Measurements from ENCODE around the gene SLC26A6.

SLC26A6 gene

DNA sequence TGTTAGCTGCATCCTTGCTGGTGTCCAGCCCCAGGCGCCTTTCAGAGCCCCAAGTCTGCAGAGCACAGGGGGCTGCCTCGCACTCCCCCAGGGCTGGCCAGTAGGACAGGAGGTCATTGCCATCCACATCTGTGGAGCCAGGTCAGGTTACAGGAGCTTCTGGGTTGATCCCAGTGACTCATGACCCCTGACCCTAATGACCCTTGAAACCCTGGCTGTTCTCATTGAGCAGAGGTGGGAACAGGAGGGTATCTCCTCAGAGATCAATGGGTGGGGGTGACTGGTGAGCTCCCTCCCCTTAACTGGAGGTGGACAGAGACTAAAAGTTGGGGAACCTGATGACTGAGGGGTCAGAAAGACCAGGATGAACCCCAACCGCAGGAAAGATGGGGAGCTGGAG is 6.1 kb upstream of the SLC26A6 start:
- CTCF ChIA-PET, result no interaction called here
- POLR2A ChIA-PET, result interaction anchor here (0.8 kb wide), 1 partner anchor 12 kb away, joined by 3 read pairs; no protein-coding TSS in a partner anchor
- DNase-seq (ENCODE audit: extremely low spot score), result no peak
- no peak for TF ChIP-seq LEF1 (IDR thresholded peaks at IDR 0.05; ENCODE audit: borderline replicate concordance)
- TF ChIP-seq ELF4 (IDR thresholded peaks at IDR 0.05), result no peak
- no peak for TF ChIP-seq BHLHE40 (IDR thresholded peaks at IDR 0.05; ENCODE audit: borderline replicate concordance)
- TF ChIP-seq L3MBTL2 (conservative IDR thresholded peaks at IDR 0.05), result no peak
- TF ChIP-seq SP1 (IDR thresholded peaks at IDR 0.05), result no peak
- no peak for TF ChIP-seq FOXM1 (IDR thresholded peaks at IDR 0.05; ENCODE audit: borderline replicate concordance)
- TF ChIP-seq SUZ12 (IDR thresholded peaks at IDR 0.05), result no peak

GRCh38 chr3:48639944-48640606 is 4.8 kb upstream of the SLC26A6 start:
- TF ChIP-seq L3MBTL2 (conservative IDR thresholded peaks at IDR 0.05) (no peak), FOXM1 (IDR thresholded peaks at IDR 0.05; ENCODE audit: borderline replicate concordance) (no peak), FOXK2 (IDR thresholded peaks at IDR 0.05) (no peak), BHLHE40 (IDR thresholded peaks at IDR 0.05; ENCODE audit: borderline replicate concordance) (no peak), FOXA1 (IDR thresholded peaks at IDR 0.05) (no peak), ARNT (IDR thresholded peaks at IDR 0.05) (no peak), SUZ12 (IDR thresholded peaks at IDR 0.05) (no peak), TARDBP (IDR thresholded peaks at IDR 0.05) (no peak), NFRKB (IDR thresholded peaks at IDR 0.05) (no peak)
- POLR2A ChIA-PET, result interaction anchor here (1.4 kb wide), 1 partner anchor 9 kb away, joined by 6 read pairs; no protein-coding TSS in a partner anchor
- CTCF ChIA-PET, result no interaction called here
- DNase-seq (ENCODE audit: extremely low spot score), result no peak

DNA sequence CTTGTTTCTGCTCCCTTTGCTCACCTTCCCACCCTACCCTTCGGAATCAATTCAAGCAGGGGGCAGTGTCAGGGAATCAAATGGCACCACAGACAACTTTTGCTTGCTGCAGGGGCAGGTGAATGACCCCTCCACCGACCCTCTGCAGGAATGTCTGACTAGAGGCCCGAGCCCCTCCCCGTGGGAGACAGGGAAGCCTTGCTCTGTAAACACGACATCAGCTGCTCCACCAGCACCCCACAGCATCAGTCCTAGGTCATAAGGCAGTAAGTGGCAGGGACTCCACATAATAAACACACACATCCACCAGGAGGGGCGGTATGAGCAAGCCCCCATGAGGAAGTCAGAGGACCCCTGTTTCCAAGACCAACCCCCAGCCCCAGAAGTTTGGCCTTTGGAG is 2.0 kb upstream of the SLC26A6 start:
- POLR2A ChIA-PET, result no interaction called here
- CTCF ChIA-PET, result no interaction called here
- DNase-seq (ENCODE audit: extremely low spot score), result no peak
- no peak for TF ChIP-seq SP1 (IDR thresholded peaks at IDR 0.05)
- TF ChIP-seq L3MBTL2 (conservative IDR thresholded peaks at IDR 0.05), result no peak
- TF ChIP-seq HDGF (IDR thresholded peaks at IDR 0.05; ENCODE audit: borderline replicate concordance), result no peak
- no peak for TF ChIP-seq TARDBP (IDR thresholded peaks at IDR 0.05)
- no peak for TF ChIP-seq FOXA1 (IDR thresholded peaks at IDR 0.05)
- no peak for TF ChIP-seq FOXM1 (IDR thresholded peaks at IDR 0.05; ENCODE audit: borderline replicate concordance)
- TF ChIP-seq ELF4 (IDR thresholded peaks at IDR 0.05), result no peak
- no peak for TF ChIP-seq SUZ12 (IDR thresholded peaks at IDR 0.05)
- TF ChIP-seq LEF1 (IDR thresholded peaks at IDR 0.05; ENCODE audit: borderline replicate concordance), result no peak
- no peak for TF ChIP-seq CTBP1 (IDR thresholded peaks at IDR 0.05; ENCODE audit: borderline replicate concordance)
- TF ChIP-seq NFRKB (IDR thresholded peaks at IDR 0.05), result no peak
- no peak for TF ChIP-seq ARNT (IDR thresholded peaks at IDR 0.05)
- TF ChIP-seq BHLHE40 (IDR thresholded peaks at IDR 0.05; ENCODE audit: borderline replicate concordance), result no peak
- no peak for TF ChIP-seq FOXK2 (IDR thresholded peaks at IDR 0.05)

DNA sequence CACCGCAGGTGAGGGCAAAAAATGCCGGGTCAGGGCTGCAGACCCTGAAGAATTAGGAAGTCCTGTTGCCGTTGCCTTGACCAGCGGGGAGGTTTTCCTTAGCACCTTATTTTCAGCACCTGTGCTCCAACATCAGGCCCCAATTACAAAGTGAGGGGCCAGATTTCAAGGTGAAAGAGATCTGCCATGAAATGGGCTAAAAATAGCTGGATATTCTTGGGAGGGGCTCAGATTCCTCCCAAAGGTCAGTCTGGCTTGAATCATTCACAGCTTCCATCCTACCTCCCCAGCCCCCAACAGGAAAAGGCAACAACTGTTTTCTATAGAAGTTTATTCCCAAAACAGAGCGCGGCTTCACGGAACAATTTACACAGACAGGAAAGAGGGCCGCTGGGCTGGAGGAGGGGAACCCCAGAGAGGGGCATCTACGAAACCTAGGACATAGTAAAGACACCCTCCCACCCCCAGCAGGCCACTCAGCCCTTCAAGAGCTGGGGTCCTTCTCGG is 941 bp upstream of the SLC26A6 start:
- POLR2A ChIA-PET, result interaction anchor here (1.0 to 3.2 kb wide), 8 partner anchors 10 to 187 kb away, joined by 3 to 21 read pairs (median 7); partner anchors contain the start of genes CELSR3, PFKFB4 and UQCRC1
- CTCF ChIA-PET, result interaction anchor here (0.5 to 1.5 kb wide), 11 partner anchors 12 to 352 kb away, joined by 3 to 8 read pairs (median 3); partner anchors contain the start of genes PFKFB4 and UQCRC1
- DNase-seq (ENCODE audit: extremely low spot score), result no peak
- no peak for TF ChIP-seq ELF4 (IDR thresholded peaks at IDR 0.05)
- no peak for TF ChIP-seq FOXK2 (IDR thresholded peaks at IDR 0.05)
- no peak for TF ChIP-seq LEF1 (IDR thresholded peaks at IDR 0.05; ENCODE audit: borderline replicate concordance)
- TF ChIP-seq, protein P1, sequence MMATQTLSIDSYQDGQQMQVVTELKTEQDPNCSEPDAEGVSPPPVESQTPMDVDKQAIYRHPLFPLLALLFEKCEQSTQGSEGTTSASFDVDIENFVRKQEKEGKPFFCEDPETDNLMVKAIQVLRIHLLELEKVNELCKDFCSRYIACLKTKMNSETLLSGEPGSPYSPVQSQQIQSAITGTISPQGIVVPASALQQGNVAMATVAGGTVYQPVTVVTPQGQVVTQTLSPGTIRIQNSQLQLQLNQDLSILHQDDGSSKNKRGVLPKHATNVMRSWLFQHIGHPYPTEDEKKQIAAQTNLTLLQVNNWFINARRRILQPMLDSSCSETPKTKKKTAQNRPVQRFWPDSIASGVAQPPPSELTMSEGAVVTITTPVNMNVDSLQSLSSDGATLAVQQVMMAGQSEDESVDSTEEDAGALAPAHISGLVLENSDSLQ (IDR thresholded peaks at IDR 0.05), result no peak
- no peak for TF ChIP-seq FOXM1 (IDR thresholded peaks at IDR 0.05; ENCODE audit: borderline replicate concordance)
- TF ChIP-seq SP1 (IDR thresholded peaks at IDR 0.05), result no peak

- CTCF ChIA-PET, result interaction anchor here (0.6 to 1.6 kb wide), 10 partner anchors 14 to 396 kb away, joined by 3 to 8 read pairs (median 4); partner anchors contain the start of genes CELSR3 and UQCRC1
- POLR2A ChIA-PET, result interaction anchor here (1.1 to 3.2 kb wide), 9 partner anchors 9 to 373 kb away, joined by 3 to 21 read pairs (median 6); partner anchors contain the start of genes CCDC51, CELSR3, NCKIPSD and UQCRC1
- DNase-seq (ENCODE audit: extremely low spot score), result peak; percentile 64
- no peak for TF ChIP-seq FOXK2 (IDR thresholded peaks at IDR 0.05)
Measured at GRCh38 chr3:48634661-48635221, 520 bp downstream of the SLC26A6 start.

- POLR2A ChIA-PET, result interaction anchor here (1.1 to 3.2 kb wide), 9 partner anchors 8 to 374 kb away, joined by 3 to 21 read pairs (median 6); partner anchors contain the start of genes ATRIP, CCDC51, CELSR3 and NCKIPSD
Measured at GRCh38 chr3:48633743-48634142, 1.5 kb downstream of the SLC26A6 start.

More at GRCh38 chr3:48633743-48634142, 1.5 kb downstream of the SLC26A6 start:
- CTCF ChIA-PET, result interaction anchor here (1.5 kb wide), 2 partner anchors 161 to 198 kb away, joined by 4 to 5 read pairs; no protein-coding TSS in a partner anchor
- TF ChIP-seq FOXM1 (IDR thresholded peaks at IDR 0.05; ENCODE audit: borderline replicate concordance), result no peak
- TF ChIP-seq TARDBP (IDR thresholded peaks at IDR 0.05), result no peak
- no peak for TF ChIP-seq FOXA1 (IDR thresholded peaks at IDR 0.05)
- no peak for TF ChIP-seq ARNT (IDR thresholded peaks at IDR 0.05)
- TF ChIP-seq, protein P1 (IDR thresholded peaks at IDR 0.05), result no peak
- DNase-seq (ENCODE audit: extremely low spot score), result no peak

All from HEK293T (cell line).